Left cardiac atrium (tissue), 4 donors: ENCODE results near the gene RBM15B. TPM values are rescaled to one million over a fixed set of nuclear protein-coding genes. Genes with fewer than 3 reads are reported as not detected.
"Not testable (repeated sequence)": the region's sequence is repeated elsewhere in the genome, so short reads cannot be mapped to it uniquely, and the experiment has no call there.

Source experiments
- ATAC-seq, 2 donors: fragments of 200-7000 bp; cut with Tn5 transposase; one replicate each; pipeline ENCODE4 v1.9.1; 2020; ENCODE audit warnings: mild to moderate bottlenecking in 2 of 2, moderate library complexity in 2 of 2
- DNase-seq: peaks from one replicate; pipeline ENCODE4 v3.0.0-alpha.2; 2020
- intact Hi-C, 2 donors: fragments of 100-400 bp; cut with DNase I; formaldehyde crosslinking; loops; one replicate each; pipeline versions ENCODE4 v1.14.1 to v1.15.1; 2022 to 2023
- total RNA-seq, 2 donors: library from RNA; stranded (reverse); fragmentation: NEBNext Ultra II Directional; extraction: Animal tissue kit (Norgen Biotek cat#: 25700); gene quantifications; one replicate each; pipeline ENCODE4 v1.2.1, GENCODE V29; 2021
- donor health status: DM: no; HTN: yes; CAD: no.
- donor health status: DM: no; HTN: yes; CAD: no; lungs with severe emphysema.
- donor health status: DM: yes; HTN: yes; CAD: no.
- donor health status: Dilated cardiomyopathy.

The RBM15B gene
- total RNA-seq, 2 donors from 2014 or later = 12.9 to 18.6 TPM

DNA sequence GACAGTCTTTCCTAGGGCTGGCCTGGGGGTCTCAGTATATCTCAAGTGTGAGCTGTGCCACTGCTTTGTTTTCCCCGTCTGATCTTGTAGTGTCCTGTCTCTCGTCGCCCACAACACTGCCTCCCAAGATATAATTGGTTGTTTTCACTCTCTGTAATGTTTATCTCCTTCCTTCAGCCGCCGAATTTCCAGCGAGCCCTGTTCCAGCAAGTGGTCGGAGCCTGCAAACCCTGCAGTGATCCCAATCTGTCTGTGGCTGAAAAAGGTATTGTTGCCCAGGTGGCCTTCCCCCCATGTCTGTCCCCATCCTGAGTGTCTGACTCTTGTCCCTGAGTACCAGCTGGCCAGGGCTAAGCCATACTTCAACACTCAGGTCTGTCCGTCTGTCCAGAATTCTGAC lies 15.5 kb upstream of the RBM15B start:
- intact Hi-C loops = loop anchor here in 1 of 2 donors (10.0 kb wide), 1 partner anchor 701 kb away; the partner anchor contains the start of gene DOCK3
- DNase-seq = no peak
- no peak for ATAC-seq

DNA sequence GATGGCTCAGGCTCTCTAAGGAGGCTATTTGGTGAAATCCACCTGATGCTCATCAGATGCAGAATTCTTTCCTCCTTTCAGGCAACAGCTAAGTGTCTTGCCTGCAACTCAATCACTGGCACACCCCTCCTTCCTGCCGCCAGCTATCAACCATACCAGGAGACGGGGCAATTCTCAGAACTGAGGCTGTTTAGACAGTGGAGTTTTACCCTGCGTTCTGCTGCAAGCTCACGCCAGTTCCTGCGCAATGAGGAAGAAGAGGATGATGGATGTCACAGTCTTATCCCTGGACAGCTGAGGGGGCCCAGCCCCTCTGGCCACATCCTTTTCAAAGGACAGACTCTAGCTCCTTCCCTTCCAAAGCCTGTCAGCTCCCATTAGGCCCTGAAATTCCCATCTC lies 13.0 kb upstream of the RBM15B start:
- DNase-seq (no peak), ATAC-seq (no peak)
- intact Hi-C loops = loop anchor here in 1 of 2 donors (10.0 kb wide), 1 partner anchor 703 kb away; the partner anchor contains the start of gene DOCK3

DNA sequence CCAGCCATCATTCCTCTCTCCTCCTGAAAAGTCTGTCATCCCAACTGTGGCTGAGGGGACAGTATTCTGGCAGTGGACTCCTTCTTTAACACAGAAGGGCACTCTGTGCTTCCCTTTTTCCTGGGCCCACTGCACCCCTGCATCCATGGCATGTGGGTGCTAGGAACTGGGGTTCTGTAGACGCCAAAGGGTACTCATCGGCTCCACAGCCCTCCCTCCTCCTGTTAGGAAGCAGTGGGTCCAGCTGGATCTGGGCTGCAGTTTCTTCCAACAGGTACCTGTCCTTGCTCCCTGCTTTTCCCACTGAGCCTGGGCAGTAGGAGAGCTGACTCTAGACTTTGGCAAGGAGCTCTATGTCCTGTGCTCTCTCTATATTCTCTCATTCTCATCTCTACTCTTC lies 12.4 kb upstream of the RBM15B start:
- ATAC-seq = no peak
- intact Hi-C loops = loop anchor here in 1 of 2 donors (10.0 kb wide), 1 partner anchor 704 kb away; the partner anchor contains the start of gene DOCK3

DNA sequence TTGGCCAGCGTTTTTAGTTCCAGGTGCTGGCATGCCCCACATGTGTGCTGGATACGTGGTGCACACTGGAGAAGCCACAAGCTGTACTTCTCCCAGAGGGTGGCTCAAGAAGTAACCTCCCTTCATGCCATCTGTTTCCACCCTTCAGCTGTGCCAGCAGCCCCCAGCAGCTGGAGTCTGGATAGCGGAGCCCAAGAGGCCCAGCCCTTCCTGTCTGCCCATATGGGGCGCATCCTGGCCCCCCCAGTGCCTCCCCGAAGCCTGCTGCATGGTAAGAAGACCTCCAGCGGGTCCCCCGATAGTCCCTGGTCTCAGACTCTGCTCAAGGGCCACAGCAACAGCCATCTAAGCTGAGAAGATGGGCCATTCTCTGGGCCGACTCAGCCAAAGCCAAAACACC lies 11.8 kb upstream of the RBM15B start:
- ATAC-seq (no peak), DNase-seq (no peak)
- intact Hi-C loops = loop anchor here in 1 of 2 donors (10.0 kb wide), 1 partner anchor 704 kb away; the partner anchor contains the start of gene DOCK3

More for the DNA sequence above, 12.4 kb upstream of the RBM15B start:
- no peak for DNase-seq

DNA sequence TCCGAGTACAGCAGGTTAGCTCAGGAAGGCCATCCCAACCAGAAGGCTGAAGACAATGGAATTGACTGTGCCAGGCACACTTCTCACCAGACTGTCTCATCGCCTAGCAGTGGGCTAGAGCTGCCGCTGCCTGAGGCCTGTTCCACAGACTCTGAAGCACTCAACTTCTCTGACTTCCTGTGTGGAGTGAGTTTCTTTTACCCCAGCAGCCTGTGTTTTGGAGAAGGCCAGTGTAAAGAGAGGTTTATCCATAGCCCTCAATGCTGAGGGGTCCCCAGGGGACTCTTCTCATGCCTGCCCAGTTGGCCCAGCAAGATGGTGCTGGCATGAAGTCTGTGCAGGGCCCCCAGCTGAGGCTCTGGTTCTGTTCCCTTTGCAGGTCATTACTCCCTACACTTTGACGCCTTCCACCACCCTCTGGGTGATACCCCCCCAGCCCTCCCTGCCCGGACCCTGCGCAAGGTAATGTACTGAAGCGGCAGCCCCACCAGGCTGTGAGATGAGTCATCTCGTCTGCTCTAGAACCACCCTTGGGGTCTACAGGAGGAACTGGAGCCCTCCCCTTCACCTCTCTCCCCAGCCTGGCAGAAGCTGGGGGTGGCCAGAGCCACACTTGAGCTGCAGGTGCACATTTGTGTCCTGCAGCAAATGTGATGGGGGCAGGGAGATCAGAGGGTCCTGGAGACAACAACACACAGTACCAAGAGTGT lies 11.2 kb upstream of the RBM15B start:
- DNase-seq (no peak), ATAC-seq (no peak)
- intact Hi-C loops = loop anchor here (10.0 kb wide), 3 partner anchors 705 to 805 kb away; partner anchors contain the start of genes CISH (in 1 of the 2), DOCK3 (in 1 of the 2) and MAPKAPK3 (in 1 of the 2)

DNA sequence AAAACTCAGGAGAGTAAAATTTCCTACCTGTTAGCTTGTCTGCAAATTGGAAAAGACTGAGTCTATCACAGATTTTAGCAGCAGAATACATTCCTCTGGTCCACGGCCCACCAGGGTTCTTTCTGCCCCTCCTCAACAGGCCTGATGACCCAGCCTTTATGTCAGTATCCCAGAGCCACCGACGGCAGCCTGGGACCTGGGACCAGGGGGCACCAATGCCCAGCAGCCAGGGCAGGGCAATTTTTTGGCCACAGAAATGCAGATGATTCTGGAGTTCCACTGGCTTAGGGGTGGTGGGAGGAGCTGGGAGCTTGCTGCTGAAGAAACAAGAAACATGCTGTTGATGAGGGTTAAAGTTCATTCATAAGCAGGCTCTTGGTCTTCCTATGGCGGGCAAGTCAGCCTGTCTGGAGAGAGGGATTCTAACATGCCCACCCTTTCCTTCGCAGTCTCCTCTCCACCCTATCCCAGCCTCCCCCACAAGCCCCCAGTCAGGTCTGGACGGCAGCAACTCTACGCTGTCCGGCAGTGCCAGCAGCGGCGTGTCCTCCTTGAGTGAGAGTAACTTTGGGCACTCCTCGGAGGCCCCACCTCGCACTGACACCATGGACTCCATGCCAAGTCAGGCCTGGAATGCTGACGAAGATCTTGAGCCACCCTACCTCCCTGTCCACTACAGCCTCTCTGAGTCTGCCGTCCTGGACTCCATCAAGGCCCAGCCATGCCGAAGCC lies 10.3 kb upstream of the RBM15B start:
- no peak for ATAC-seq
- no peak for DNase-seq
- intact Hi-C loops = loop anchor here (10.0 kb wide), 2 partner anchors 766 to 806 kb away; partner anchors contain the start of genes CISH (in 1 of the 2) and MAPKAPK3 (in 1 of the 2)

DNA sequence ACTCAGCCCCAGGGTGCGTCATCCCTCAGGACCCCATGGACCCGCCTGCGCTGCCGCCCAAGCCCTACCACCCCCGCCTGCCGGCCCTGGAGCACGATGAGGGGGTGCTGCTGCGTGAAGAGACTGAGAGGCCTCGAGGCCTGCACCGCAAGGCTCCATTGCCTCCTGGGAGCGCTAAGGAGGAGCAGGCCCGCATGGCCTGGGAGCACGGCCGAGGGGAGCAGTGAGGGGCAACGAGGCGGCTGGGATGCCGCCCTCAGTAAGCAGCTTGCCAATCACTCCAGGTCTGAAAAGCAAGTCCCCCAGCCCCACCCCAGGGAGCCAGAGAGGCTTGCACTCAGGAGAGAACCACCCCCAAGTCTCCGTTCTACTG lies 9.8 kb upstream of the RBM15B start:
- intact Hi-C loops = loop anchor here (10.0 kb wide), 2 partner anchors 767 to 807 kb away; partner anchors contain the start of genes CISH (in 1 of the 2) and MAPKAPK3 (in 1 of the 2)
- no peak for DNase-seq
- no peak for ATAC-seq

DNA sequence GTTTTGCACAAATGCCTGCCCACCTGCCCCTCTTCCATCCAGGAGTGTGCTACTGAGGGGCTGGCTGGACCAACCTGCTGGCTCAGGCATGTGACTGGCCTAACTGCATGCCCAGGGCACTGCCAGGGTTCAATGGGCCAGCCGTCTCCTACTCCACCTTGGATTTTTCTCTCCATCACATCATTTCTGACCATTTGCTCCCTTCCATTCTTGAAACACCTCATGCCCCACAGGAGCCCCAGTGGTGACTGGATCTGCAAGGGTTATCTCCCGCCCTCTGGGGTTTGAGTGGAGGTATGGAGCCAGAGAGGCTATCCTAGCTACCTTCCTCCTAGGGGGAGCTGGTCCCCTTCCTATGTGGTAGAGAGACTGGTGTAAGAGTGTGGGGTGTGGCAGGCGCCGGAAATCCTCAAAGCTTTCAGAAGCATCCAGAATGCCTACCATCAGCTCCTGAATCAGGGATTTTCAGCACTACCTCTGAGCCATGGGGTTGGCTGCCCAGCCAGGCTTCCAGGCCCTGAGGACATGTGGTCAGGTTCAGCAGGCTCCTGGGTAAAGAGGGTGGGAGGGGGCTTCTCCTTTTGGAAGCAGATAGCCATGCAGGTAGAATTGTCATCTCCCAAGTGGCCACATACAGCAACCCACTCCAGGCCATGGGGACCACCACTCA lies 8.9 kb upstream of the RBM15B start:
- DNase-seq = no peak
- intact Hi-C loops = loop anchor here (10.0 kb wide), 2 partner anchors 767 to 807 kb away; partner anchors contain the start of genes CISH (in 1 of the 2) and MAPKAPK3 (in 1 of the 2)

DNA sequence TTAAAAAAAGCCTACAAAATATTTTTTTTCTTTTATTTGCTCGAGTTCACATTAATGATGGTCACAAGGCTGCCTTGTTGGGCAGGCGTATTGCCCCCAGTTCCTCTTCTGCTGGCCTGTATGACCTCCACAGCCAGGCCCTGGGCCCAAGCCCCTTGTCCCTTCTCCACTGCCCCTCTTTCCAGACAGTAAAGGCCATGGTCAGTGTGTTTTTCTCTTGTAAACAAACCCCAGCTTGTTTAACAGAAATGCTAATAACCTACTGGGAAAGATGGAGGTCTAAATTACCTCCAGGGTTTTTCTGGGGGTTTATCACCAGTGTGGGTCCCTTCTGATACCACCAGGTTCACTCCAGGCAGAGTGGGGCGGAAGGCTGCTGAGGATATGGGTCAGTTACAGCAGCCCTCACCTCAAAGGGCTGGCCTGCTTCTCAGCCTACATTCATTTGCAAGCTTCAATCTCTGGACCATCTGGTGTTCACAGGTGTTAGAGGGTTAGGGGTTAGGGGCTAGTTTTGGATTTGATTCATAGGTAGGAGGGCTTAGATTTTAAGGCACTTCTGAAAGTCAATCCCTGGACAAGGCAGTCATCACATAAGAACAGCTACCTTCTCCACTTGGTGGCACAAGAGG lies 8.0 kb upstream of the RBM15B start:
- no peak for DNase-seq
- ATAC-seq = no peak
- intact Hi-C loops = loop anchor here (10.0 kb wide), 2 partner anchors 768 to 808 kb away; partner anchors contain the start of genes CISH (in 1 of the 2) and MAPKAPK3 (in 1 of the 2)

More for the DNA sequence above, 8.9 kb upstream of the RBM15B start:
- no peak for ATAC-seq

DNA sequence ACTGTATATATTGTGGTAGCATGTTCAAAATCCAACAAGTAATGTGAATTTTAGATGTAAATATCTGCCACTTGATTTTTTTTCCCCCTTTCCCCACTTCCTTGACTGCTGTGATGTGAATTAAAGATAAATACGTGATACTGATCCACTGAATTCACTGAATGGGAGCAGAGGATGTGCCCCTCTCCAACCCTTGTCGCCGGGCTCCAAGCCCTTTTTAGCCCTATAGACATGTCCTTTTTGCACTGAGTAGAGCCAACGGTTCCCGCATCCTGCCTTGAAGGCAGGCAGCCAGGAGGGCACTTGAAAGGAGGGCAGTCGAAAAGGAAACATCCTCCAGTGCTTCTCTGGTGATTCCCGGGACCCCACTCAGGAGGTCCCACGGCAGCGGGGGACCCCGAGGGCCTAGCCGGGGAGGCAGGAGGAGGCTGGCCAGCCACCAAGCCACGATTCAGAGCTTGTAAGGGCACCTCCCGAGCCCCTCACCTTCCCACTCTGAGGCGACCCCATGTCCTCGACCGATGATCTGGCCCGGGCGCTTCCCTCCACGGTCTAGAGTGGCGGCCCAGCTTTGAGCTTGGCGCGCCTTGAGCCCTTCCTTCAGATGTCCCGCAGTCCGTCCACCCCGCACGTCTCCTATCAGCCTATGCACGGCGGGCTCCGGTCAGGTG lies 6.9 kb upstream of the RBM15B start:
- intact Hi-C loops = loop anchor here (10.0 kb wide), 2 partner anchors 769 to 809 kb away; partner anchors contain the start of genes CISH (in 1 of the 2) and MAPKAPK3 (in 1 of the 2)
- peak; percentile 57 for DNase-seq
- peak; percentile 17 to 39 for ATAC-seq

DNA sequence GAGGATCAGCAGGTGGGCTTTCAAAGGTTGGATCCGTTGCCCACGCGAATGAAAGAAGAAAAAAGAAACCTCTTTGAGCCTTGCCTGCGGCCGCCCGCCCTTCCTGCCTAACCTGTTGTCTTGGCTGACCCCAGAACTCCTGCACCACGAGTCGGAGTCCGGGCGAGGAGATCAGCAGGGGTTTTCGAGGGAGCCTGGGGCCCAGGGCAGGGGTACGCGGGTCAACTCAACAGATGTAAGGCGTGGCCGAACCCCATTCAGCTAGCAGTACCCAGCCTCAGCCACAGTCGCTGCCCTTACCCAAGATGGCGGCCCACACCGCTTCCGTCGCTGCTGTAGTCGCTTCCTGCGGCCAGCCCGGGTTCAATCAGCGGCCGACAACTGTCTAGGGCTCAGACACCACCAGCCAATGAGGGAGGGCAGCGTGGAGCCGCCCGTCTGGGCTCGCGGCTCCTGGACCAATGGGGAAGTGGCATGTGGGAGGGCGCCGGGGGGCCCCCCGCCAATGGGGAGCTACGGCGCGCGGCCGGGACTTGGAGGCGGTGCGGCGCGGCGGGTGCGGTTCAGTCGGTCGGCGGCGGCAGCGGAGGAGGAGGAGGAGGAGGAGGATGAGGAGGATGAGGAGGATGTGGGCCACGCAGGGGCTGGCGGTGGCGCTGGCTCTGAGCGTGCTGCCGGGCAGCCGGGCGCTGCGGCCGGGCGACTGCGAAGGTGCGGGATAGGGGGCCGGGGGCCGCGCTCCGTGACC lies 6.2 kb upstream of the RBM15B start, which contains the start of gene MANF:
Gene MANF (plus strand): TSS at position 566 of the 748 bp plus-strand sequence. CDS start 52 bp downstream, at position 618.
- ATAC-seq = peak; percentile 98 to 99
- peak; percentile 99 for DNase-seq
- intact Hi-C loops = loop anchor here (5.0 to 10.0 kb wide), 3 partner anchors 768 to 810 kb away; partner anchors contain the start of genes MAPKAPK3 (in 2 of the 2) and CISH (in 1 of the 2)

DNA sequence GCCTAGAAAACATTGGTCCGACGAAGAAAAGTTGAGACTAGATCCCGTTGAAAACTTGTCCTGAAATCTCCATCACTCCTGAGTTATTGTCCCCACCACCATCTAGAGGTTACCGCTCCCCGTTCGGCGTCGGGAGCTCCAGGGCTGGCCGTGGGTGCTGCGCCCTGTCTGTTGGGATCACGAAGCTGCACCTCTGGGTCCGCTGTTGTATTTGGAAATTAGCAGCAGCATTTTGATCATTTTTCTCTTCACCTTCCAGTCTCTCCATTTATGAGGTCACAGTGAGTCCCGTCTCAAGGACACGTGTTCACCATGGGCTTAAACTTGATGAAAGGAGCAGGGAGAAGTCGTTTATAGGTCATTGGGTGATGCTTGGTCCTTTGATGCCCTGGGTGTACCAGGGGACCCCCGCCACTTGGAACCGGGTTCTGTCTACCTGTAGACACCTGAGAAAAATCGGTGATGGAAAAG lies 5.4 kb upstream of the RBM15B start:
- DNase-seq (no peak), ATAC-seq (peak in 1 of 2 donors; percentile 0)
- intact Hi-C loops = loop anchor here (5.0 to 10.0 kb wide), 3 partner anchors 768 to 811 kb away; partner anchors contain the start of genes MAPKAPK3 (in 2 of the 2) and CISH (in 1 of the 2)

DNA sequence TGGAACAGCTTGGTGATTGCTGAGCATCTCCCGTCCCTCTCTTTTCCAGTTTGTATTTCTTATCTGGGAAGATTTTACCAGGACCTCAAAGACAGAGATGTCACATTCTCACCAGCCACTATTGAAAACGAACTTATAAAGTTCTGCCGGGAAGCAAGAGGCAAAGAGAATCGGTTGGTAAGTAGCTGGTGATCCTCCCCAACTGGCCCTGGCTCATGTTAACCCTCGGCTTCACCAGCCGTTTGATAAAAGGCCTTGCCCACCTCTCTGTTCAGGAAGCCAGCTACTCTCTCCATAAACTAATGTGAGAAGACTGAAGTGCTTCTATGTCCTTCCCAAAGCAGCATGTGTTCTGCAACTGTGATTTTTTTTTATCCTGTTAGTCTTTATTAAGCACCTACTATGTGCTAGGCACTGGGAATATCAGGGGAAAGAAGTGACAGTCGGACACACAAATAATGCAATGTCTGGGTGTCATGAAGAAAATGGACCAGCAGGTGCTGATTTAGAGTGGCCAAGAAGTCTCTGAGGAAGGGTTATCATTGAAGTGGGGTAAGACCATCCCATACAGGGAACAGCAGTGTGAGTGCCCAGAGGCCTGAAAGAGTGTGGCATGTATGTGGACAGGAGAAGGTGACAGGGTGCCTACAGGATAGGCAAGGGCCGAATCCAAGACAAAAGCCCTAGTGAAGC lies 4.8 kb upstream of the RBM15B start:
- no peak for DNase-seq
- intact Hi-C loops = loop anchor here (5.0 to 10.0 kb wide), 3 partner anchors 769 to 812 kb away; partner anchors contain the start of genes MAPKAPK3 (in 2 of the 2) and CISH (in 1 of the 2)
- ATAC-seq = no peak

DNA sequence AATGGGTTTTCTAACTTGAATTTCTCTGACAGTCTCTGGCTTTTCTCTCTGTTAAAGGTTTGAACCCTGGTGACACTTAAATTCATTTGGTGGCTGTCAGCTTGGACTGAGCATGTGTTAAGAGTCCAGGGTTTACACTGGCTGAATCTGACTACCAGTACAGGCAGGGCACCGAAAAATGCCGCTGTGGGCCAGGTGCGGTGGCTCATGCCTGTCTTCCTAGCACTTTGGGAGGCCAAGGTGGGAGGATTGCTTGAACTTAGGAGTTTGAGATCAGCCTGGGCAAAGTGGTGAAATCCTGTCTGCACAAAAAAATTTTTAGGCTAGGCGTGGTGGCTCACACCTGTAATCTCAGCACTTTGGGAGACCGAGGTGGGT lies 4.2 kb upstream of the RBM15B start:
- DNase-seq (no peak), ATAC-seq (no peak)
- intact Hi-C loops = loop anchor here (5.0 to 10.0 kb wide), 3 partner anchors 770 to 812 kb away; partner anchors contain the start of genes MAPKAPK3 (in 2 of the 2) and CISH (in 1 of the 2)

DNA sequence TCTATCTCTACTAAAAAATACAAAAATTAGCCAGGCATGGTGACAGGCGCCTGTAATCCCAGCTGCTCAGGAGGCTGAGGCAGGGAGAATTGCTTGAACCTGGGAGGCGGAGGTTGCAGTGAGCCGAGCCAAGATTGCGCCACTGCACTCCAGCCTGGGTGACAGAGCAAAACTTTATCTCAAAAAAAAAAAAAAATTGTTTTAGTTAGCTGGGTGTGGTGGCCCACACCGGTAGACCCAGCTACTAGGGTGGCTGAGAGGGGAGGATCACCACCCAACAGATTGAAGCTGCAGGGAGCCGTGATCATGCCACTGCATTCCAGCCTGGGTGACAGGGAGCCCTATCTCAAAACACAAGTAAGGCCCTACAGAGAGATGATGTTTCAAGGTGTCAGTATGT lies 3.8 kb upstream of the RBM15B start:
- not testable (repeated sequence) for ATAC-seq, DNase-seq
- intact Hi-C loops = loop anchor here (5.0 to 10.0 kb wide), 3 partner anchors 770 to 812 kb away; partner anchors contain the start of genes MAPKAPK3 (in 2 of the 2) and CISH (in 1 of the 2)
